Ascending aorta (tissue), 2 donors: ENCODE data around the gene CDK5RAP1. TPM values are rescaled to one million over a fixed set of nuclear protein-coding genes. Genes with fewer than 3 reads are reported as not detected.

Experiments
- DNase-seq, 2 donors: peaks; one replicate each; pipeline ENCODE4 v3.0.0-alpha.2; 2019; ENCODE audit warnings: low spot score in 2 of 2
- H3K27ac ChIP-seq, 2 donors: fragments of 200-600 bp; sonication (generic); one replicate each; pipeline ENCODE4 v1.5.1; 2016 to 2017; ENCODE audit warnings: mild to moderate bottlenecking in 1 of 2
- H3K27me3 ChIP-seq: fragments of 200-600 bp; sonication (generic); one replicate; pipeline ENCODE4 v1.5.1; 2017
- H3K36me3 ChIP-seq, 2 donors: fragments of 200-600 bp; sonication (generic); one replicate each; pipeline ENCODE4 v1.5.1; 2016
- H3K4me1 ChIP-seq, 2 donors: fragments of 200-600 bp; sonication (generic); one replicate each; pipeline ENCODE4 v1.5.1; 2016 to 2017; ENCODE audit warnings: mild to moderate bottlenecking in 1 of 2
- H3K4me3 ChIP-seq, 2 donors: fragments of 200-600 bp; sonication (generic); one replicate each; pipeline ENCODE4 v1.5.1; 2016 to 2017; ENCODE audit warnings: mild to moderate bottlenecking in 1 of 2
- H3K9me3 ChIP-seq, 2 donors: fragments of 200-600 bp; sonication (generic); one replicate each; pipeline ENCODE4 v1.5.1; 2016
- CTCF ChIP-seq, 3 experiments: fragments of 200-600 bp in 2 of 3; fragments of 450-650 bp in 1 of 3; sonication (generic) in 2 of 3; IDR thresholded peaks; one replicate each; pipeline ENCODE4 v1.5.1; 2016 to 2019; ENCODE audit warnings: antibody characterized with exemption in 3 of 3, mild to moderate bottlenecking in 1 of 3, moderate library complexity in 1 of 3
- intact Hi-C: fragments of 100-400 bp; cut with DNase I; formaldehyde crosslinking; loops from one replicate; pipeline ENCODE4 v1.15.1; 2023
- total RNA-seq: library from RNA; depleted of rRNA; stranded (reverse); fragments of >200 nt; gene quantifications from one replicate; pipeline ENCODE4 v1.1.0, GENCODE V29; 2016

CDK5RAP1 gene
- total RNA-seq, 1 donor from 2014 or later, result 42.8 TPM

GRCh38 chr20:33316343-33316742 is 85.0 kb downstream of the CDK5RAP1 start:
- TF ChIP-seq CTCF (IDR thresholded peaks at IDR 0.05), result no peak
- Histone ChIP-seq H3K4me3 (no peak overlapping the region), H3K4me1 (no peaks in the 10 kb centered on the region), H3K27me3 (no peaks in the 10 kb centered on the region), H3K36me3 (no peaks in the 10 kb centered on the region), H3K27ac (no peak overlapping the region), H3K9me3 (no peaks in the 10 kb centered on the region)
- DNase-seq, result no peak
- intact Hi-C loops, result no loop called here

DNA sequence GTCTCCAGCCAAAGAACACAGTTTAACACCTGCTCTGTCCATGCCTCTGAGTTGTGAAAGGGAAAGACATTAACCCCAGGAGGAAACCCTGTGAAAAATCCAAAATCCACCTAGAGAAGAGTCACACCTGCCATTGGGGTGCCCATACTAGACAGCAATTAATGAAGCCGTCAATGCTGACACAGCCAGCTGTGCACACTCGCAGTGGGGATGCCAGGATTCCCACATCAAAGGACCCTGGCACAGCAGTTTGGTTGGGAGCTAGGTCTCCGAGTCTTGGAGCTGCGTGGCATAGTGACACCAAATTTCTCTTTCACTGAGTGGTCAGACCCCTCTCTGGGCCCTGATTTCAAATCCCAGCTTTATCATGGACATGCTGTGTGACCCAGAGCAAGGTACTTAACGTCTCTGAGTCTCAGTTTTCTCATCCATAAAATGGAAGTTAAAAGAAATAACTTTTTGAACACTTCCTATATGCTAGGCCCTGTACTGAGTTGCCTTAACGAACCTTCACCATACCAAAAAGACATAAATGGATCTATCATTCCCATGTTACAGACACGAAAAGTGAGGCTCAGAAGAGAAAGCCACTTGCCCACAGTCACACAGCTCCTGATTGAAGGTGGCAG is 87.5 kb downstream of the CDK5RAP1 start:
- Histone ChIP-seq H3K4me1 (no peaks in the 10 kb centered on the region), H3K27me3 (no peaks in the 10 kb centered on the region), H3K9me3 (no peaks in the 10 kb centered on the region), H3K36me3 (no peaks in the 10 kb centered on the region), H3K27ac (no peak overlapping the region), H3K4me3 (no peak overlapping the region)
- no peak for DNase-seq
- no peak for TF ChIP-seq CTCF (IDR thresholded peaks at IDR 0.05)
- intact Hi-C loops, result no loop called here

GRCh38 chr20:33312583-33312982 is 88.7 kb downstream of the CDK5RAP1 start:
- H3K4me3 ChIP-seq, result no peak overlapping the region
- TF ChIP-seq CTCF (IDR thresholded peaks at IDR 0.05), result no peak
- no peaks in the 10 kb centered on the region for H3K9me3 ChIP-seq
- no peaks in the 10 kb centered on the region for H3K36me3 ChIP-seq
- intact Hi-C loops, result no loop called here
- no peaks in the 10 kb centered on the region for H3K27me3 ChIP-seq
- no peak for DNase-seq
- H3K4me1 ChIP-seq, result no peaks in the 10 kb centered on the region
- no peak overlapping the region for H3K27ac ChIP-seq

DNA sequence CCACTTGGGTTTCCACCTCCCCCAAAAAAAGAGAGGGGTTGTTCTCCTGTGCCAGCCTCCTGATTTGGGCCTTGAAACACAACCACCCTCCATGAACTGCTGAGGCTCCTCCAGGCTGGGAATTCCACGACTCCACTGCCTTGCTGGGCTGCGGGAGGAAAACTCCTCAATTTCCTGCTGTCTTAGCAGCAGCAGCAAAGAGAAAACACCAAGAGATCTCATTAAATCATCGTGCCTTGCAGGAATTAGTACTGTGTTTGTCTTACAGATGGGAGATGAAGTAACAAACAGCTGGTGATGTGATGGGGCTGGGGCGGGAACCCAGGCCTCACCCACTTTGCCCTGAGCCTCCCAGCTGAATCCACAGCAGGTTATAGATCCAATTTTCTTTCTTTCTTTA is 89.3 kb downstream of the CDK5RAP1 start:
- no peaks in the 10 kb centered on the region for H3K9me3 ChIP-seq
- H3K27me3 ChIP-seq, result no peaks in the 10 kb centered on the region
- no peak overlapping the region for H3K27ac ChIP-seq
- H3K4me1 ChIP-seq, result no peaks in the 10 kb centered on the region
- no peak for DNase-seq
- intact Hi-C loops, result no loop called here
- TF ChIP-seq CTCF (IDR thresholded peaks at IDR 0.05), result no peak
- H3K36me3 ChIP-seq, result no peaks in the 10 kb centered on the region
- H3K4me3 ChIP-seq, result no peak overlapping the region

- Histone ChIP-seq H3K9me3 (no peaks in the 10 kb centered on the region), H3K36me3 (no peaks in the 10 kb centered on the region), H3K27me3 (no peaks in the 10 kb centered on the region), H3K4me1 (no peaks in the 10 kb centered on the region), H3K4me3 (no peak overlapping the region), H3K27ac (no peak overlapping the region)
- TF ChIP-seq CTCF (IDR thresholded peaks at IDR 0.05), result no peak
- intact Hi-C loops, result no loop called here
- DNase-seq, result no peak
Measured at GRCh38 chr20:33311011-33311410, 90.3 kb downstream of the CDK5RAP1 start.
